Fibroblast of peridontal ligament (primary cell): ENCODE data around the gene ZNF57.
"Not testable (repeated sequence)": the region's sequence is repeated elsewhere in the genome, so short reads cannot be mapped to it uniquely, and the experiment has no call there.

Experiments
- DNase-seq: peaks from one replicate; pipeline ENCODE4 v3.0.0-alpha.2; 2010; ENCODE audit errors: extremely low read depth

The ZNF57 gene

GRCh38 chr19:2896694-2897093 is 4.0 kb upstream of the ZNF57 start:
- DNase-seq, result no peak

DNA sequence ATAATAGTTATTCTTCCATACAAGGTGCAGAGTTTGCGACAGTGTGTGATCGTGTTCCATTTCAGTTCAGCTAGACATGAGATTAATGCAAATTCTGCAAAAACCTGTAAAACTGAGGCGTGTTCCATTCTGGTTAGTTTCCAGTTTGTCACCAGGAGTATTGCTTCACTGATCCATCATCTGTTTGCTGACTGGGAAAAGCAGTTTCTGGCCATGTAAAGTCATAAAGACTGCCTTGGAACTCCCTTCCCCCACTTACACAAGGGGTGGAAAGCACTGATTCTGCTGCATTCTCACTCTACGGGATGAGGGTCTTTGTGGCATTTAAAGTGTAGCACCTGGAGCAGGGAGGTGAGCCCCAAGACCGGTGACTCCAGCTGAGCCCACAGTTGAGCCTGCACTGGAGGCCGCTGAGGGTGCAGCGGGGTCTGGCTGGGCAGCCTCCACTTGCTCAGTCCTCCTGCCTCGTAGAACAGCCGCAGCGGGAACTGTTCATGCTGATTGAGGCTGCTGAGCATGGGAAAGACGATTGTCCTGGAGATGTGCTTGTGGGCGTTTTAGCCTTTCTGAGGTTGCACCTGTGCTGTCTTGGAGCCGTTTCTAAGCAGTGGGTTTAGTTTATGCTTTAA is 2.0 kb downstream of the ZNF57 start:
- no peak for DNase-seq

- not testable (repeated sequence) for DNase-seq
Observed at GRCh38 chr19:2903326-2903725, 2.6 kb downstream of the ZNF57 start.

GRCh38 chr19:2905918-2906519 is 5.3 kb downstream of the ZNF57 start:
- no peak for DNase-seq

DNA sequence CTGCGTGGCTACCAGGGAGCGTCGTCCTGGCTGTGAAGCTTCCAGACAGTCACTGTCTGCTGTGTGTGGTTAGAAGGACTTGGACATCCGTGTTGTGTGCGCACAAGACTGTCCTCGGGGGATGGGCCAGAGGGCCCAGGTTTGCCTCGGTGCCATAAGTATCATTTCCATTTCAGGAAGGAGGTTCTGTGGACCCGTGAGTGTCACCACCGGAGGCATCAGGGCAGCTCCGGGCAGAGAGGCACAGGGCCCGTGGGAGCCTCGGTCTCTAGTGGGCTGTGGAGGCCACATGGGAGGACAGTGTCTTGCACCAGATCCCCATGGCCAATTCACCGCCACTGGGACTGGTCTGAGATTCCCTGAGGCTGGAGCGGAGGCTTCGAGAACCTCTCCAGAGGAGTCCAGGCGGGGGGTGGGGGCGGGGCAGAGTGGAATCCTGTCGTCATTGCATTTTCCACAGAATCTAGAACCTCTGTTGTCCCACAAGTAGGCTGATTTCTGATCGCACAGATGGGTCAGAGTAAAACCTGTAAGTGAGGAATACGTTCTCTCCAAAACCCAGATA is 6.0 kb downstream of the ZNF57 start:
- DNase-seq, result no peak

DNA sequence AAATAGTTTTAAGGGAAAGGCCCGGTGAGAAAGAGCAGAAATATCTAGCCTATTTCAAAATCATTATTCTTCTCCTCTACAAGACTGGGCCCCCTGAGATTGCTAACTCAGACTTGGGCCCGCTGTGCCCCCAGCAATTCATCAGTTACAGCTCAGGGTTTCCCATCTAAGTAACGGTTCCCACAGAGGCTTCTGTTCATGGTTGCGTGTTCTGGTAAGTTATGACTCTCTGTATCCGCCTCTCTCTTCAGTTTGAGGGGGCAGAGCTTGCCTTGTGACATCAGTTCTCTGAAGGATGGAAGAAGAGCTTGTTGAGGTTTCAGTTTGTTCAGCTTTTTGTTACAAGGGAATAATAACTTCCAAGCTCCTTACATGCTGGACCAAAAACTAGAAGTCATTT is 11.6 kb downstream of the ZNF57 start:
- no peak for DNase-seq

- DNase-seq, result no peak
Observed at GRCh38 chr19:2917275-2918184, 16.8 kb downstream of the ZNF57 start.

- no peak for DNase-seq
Observed at GRCh38 chr19:2922987-2923386, 22.3 kb downstream of the ZNF57 start.

DNA sequence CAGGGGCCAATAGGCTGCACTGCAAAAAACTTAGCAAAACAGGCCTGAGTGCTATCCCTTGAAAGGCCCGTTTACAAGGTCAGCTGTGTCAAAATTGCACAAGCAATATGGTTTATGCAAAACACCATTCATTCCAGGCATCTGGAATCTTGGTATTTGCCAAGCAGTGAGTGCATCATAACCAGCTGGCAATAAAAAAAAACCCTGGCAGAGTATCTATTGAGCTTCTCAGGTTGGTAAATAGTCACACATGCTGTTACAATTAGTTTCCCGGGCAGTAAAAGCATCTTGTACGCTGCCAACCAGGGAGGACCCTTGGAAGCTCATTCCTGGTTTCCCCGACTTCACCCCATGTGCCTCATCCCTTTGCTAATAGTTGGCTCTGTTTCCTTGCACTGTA is 22.8 kb downstream of the ZNF57 start:
- peak; percentile 87 for DNase-seq

DNA sequence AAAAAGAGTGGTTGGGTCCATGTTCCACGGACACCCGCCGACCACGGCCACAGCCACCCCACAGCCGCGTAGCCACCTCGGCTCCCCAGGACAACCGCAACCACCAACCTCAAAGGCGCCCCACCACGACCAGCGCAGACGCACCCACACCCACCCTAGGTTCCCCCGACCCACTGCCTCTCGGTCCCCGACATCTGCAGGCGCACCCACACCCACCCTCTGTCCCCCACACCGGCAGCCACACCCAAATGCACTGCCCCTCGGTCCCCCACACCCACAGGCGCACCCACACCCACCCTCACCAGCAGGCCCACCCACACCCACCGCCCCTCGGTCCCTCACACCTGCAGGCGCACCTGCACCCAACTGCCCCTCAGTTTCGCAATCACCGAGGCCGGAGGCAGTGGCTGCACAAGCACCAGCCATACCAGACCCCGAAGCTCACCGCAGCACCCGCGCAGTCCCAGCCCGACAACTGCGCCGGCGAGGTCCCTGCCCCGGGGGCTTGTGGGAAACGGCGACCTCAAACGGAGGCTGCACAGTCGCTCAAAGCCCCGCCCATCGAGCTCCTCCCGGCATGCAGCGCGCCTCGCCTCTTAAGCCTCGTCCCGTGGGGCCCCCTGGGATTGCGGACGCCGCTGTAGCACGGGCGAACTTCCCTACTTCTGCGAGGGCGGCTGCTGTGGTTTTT is 25.8 kb downstream of the ZNF57 start:
- no peak for DNase-seq

DNA sequence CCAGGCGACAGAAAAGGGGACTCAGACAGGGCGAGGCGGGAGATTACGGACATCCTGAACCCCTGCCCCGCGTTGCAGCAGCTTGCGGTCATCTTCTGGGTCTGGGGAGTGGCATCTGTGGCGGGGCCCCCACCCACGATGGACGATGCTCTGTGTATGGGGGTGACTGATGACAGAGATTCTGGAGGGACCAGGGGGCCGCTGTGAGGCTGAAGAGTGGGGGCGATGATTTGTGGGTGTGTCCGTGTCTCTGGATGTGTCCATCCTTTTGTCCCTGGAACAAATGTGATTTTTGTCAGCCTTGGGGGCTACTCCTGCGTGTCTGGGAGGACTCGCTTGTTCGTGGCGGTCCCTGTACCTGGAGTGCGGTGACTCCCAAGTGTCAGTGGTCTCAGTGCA is 26.3 kb downstream of the ZNF57 start:
- no peak for DNase-seq

- no peak for DNase-seq
Observed at GRCh38 chr19:2933490-2933910, 32.8 kb downstream of the ZNF57 start.

DNA sequence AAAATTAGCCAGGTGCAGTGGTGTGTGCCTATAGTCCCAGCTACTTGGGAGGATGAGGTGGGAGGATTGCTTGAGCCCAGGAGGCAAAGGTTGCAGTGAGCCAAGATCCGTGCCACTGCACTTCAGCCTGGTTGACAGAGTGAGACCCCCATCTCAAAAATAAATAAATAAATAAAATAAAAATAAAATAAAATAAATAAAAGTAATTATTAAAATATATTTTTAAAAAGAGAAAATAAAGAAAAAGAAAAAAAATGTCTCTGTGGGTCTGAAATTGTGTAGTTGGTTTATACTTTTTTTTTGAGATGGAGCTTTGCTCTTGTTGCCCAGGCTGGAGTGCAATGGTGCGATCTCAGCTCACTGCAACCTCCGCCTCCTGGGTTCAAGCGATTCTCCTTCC is 35.1 kb downstream of the ZNF57 start:
- DNase-seq, result not testable (repeated sequence)

DNA sequence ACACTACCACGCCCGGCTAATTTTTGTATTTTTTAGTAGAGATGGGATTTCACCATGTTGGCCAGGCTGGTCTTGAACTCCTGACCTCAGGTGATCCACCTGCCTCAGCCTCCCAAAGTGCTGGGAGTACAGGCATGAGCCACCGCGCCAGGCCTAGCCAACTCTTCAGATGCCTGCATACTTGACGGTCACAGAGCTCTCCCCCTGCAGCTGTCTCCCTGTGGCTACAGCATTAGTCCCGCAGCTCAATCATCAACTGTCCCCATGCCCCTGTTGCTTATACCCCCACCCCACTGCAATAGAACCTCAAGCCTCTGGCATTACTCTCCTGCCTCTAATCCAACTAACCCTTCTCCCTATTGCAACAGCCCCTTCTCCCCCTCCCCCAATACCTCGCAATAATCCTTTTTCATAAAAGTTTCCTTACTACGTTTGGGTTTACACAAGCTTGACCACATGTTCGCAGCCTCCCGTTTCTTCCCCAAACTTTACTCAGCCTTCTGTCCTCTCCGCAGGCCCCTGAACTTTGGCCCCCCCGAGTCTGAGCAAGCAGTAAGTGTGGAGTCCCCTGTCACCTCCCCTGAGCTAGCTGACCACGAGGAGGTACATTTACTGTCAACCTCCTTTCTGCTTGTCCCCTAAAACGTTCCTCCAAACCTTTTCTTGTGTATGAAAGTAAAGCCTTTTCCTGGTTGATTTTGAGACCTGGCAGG is 42.4 kb downstream of the ZNF57 start:
- no peak for DNase-seq

DNA sequence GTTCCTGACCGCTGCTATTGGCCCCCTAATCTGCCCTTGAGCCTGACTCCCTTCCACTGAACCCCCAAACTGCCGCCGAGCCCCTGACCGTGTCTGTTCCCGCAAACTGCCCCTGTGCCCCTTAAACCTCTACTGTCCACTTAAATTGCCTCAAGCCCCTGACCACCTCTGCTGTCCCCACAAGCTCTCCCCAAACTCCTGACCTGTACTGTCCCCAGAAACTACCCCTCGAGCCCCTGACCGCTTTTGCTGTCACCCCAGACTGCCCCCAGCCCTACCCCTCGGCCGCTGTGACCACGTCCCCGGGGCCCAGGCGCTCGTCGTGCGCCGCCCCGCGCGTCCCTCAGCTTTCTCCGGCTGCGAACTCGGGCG is 43.7 kb downstream of the ZNF57 start:
- no peak for DNase-seq

DNA sequence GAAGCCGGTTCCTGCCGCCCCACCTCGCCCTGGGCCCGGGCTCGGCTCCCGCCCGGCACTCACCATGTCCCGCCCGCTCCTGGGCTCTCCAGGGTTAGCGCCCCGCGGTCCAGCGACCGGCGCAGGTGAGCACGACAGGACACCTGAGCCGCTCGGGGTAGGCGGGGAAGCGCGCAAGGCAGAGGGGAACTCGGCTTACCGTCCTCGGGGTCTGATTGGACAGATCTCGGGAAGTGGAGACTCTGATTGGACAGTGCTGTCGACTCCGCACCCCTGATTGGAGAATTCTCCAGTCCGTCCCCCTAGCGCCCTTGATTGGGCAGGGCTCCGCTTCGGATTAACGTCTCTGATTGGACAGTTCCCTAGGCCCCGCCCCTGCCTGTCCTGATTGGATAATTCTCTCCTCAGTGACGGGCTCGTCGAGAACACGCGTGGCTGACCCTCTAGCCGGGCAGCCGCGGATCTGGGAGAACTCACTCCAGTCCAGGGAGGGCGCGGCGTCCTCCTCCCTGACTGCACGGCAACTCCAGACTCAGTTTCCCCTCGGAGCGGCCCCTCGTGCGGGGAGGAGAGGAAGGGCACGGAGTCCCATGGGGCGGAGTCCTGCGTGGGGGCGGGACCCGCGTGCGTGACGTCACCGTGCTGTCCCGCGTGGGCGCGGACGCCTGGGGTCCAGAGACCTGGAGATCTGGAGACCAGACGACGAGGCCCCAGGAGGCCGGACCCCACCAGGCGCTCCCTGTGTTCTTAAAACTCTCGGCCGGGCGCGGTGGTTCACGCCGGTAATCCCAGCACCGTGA is 44.2 kb downstream of the ZNF57 start, which contains the start of gene ZNF77:
Gene ZNF77, minus strand, starts transcription at position 197 of the 800 bp plus-strand sequence. Its CDS starts 131 bp downstream, at position 66.
- peak; percentile 99 for DNase-seq

- DNase-seq, result no peak
Observed at GRCh38 chr19:2945575-2946184, 45.0 kb downstream of the ZNF57 start.

GRCh38 chr19:2949939-2950285 is 49.2 kb downstream of the ZNF57 start:
- DNase-seq, result no peak

DNA sequence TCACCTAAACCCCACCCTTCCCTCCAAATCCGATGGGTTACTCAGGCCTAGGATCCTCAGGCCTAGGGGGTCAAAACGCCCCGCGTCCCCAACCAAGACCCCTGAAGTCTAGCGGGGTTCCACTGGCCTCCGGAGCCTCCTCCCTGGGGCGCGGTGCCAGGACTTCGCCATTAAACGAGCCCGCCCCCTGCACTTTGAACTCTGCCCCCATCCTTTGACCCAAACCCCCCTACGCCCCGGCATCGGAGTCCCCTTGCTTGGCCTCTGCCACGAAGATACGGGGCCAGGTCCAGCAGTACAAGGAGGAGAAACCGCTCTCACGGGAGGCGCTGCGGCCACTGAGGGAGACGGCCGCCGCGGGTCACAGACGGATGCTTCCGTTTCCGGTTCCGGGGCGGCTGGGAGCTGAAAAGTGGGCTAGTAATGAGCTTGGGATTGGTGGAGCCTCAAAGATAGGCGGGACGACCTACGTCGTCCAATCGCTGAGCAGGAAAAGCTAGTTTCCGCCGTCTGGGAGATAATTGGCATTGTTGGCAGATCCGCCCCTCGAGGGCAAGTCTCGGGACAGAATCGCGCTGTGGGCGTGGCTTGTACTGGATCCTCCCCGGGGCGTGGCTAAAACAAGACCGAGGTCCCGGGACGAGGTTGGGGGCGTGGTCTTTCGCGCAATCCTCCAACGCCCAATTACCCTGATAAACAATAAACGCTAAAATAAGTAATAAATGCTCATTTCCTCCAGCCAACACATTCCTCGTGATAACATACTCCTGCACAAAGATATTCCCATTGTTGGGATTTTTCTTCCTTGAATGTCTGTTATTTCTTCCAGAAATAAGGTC is 49.8 kb downstream of the ZNF57 start:
- DNase-seq, result peak; percentile 100
